Eye (tissue), 1 donor: ENCODE results near the gene PRKX.
"Not testable (repeated sequence)": the region's sequence is repeated elsewhere in the genome, so short reads cannot be mapped to it uniquely, and the experiment has no call there.

Experiments used
- DNase-seq: peaks from one replicate; pipeline ENCODE4 v3.0.0-alpha.2; 2015

PRKX gene

GRCh38 chrX:3563451-3563850 is 150.0 kb downstream of the PRKX start:
- DNase-seq: no peak

GRCh38 chrX:3560010-3560409 is 153.4 kb downstream of the PRKX start:
- not testable (repeated sequence) for DNase-seq
